ENCODE measurements around the gene KRT72. TPM values are rescaled to one million over a fixed set of nuclear protein-coding genes. Genes with fewer than 3 reads are reported as not detected.

The KRT72 gene
- total and polyA plus RNA-seq, 2 experiments from 2014 or later, result not detected

GRCh38 chr12:52557476-52557875 is 43.8 kb downstream of the KRT72 start:
- H3K9me2 ChIP-seq (ENCODE audit: insufficient read depth), result 0 out of 2 replicates have a peak, but pooled peaks cover 3% of the 10 kb centered on the region
- H3K4me2 ChIP-seq, result no peak overlapping the region
- Mint-ChIP-seq H3K4me1 (no peaks in the 10 kb centered on the region; the same call in 2 of the 3 replicates), H3K27ac (no peak overlapping the region), H3K36me3 (ENCODE audit: low read depth) (no peaks in the 10 kb centered on the region; the same call in 2 of the 3 replicates), H3K9me3 (no peaks in the 10 kb centered on the region), H3K4me3 (no peak overlapping the region), H3K27me3 (ENCODE audit: insufficient read depth, low read depth, poor library complexity) (peaks cover 18% of the 10 kb centered on the region)
- DNase-seq (ENCODE audit: low spot score) (no peak), ATAC-seq (no peak)
- no peak overlapping the region for H3K27ac ChIP-seq (ENCODE audit: low read depth)
- H3K27me3 ChIP-seq (ENCODE audit: insufficient read depth), result no peaks in the 10 kb centered on the region
- no peaks in the 10 kb centered on the region for H4K20me1 ChIP-seq (replicated peaks; ENCODE audit: insufficient read depth)
- TF ChIP-seq ZNF462 (CRISPR knock-in tag; IDR thresholded peaks at IDR 0.05) (no peak), CTCF (conservative IDR thresholded peaks at IDR 0.05; ENCODE audit: low read depth in 2 of 2) (no peak), ETS1 (IDR thresholded peaks at IDR 0.05) (no peak), POLR2AphosphoS5 (IDR thresholded peaks at IDR 0.05; ENCODE audit: low read depth) (no peak), NANOG (IDR thresholded peaks at IDR 0.05; ENCODE audit: borderline replicate concordance) (no peak), EZH2phosphoT487 (IDR thresholded peaks at IDR 0.05; ENCODE audit: unreplicated experiment) (no peak), STAT1 (IDR thresholded peaks at IDR 0.05; ENCODE audit: unreplicated experiment) (no peak), EZH2 (IDR thresholded peaks at IDR 0.05; ENCODE audit: low read depth, unreplicated experiment) (no peak)
- H2AFZ ChIP-seq, result no peak overlapping the region
- H3K36me3 ChIP-seq (ENCODE audit: insufficient read depth), result no peaks in the 10 kb centered on the region
- no peaks in the 10 kb centered on the region for H3K4me1 ChIP-seq (ENCODE audit: insufficient read depth)
- H3K4me3 ChIP-seq, result no peak overlapping the region
- no peaks in the 10 kb centered on the region for H3K79me2 ChIP-seq (replicated peaks; ENCODE audit: insufficient read depth)
- H3F3A ChIP-seq (replicated peaks; ENCODE audit: low read depth), result no peaks in the 10 kb centered on the region

Data from GM23338 (cell line).